Germinal center (tissue), 1 donor: ENCODE results near the gene CDK14.

Experiments
- DNase-seq: peaks from one replicate; pipeline ENCODE4 v3.0.0; 2012; ENCODE audit warnings: mixed read lengths, low spot score

The CDK14 gene

GRCh38 chr7:91050677-91051076 lies 454.6 kb downstream of the CDK14 start:
- no peak for DNase-seq

DNA sequence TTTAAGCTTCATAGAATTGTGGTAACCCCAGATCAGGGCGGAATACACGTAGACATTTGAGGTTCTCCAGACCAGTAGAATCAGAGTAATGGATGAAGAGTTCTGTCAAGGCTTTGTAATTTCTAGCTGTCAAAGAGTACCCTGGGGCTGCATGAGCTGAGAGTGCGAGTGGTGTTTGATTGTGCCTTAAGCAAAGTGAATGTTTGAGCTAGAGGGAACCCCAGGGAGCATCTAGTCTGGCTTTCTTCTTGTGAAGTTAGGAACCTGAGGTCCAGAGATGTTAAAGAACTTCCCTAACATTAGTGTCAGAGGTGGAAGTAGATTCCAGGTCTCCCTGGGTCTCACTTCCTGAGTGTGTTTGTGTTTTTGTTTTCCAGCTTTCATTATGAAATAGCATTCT lies 455.8 kb downstream of the CDK14 start:
- DNase-seq = no peak

GRCh38 chr7:91054374-91054773 lies 458.3 kb downstream of the CDK14 start:
- no peak for DNase-seq

- no peak for DNase-seq
Observed at GRCh38 chr7:91055219-91055618, 459.1 kb downstream of the CDK14 start.

DNA sequence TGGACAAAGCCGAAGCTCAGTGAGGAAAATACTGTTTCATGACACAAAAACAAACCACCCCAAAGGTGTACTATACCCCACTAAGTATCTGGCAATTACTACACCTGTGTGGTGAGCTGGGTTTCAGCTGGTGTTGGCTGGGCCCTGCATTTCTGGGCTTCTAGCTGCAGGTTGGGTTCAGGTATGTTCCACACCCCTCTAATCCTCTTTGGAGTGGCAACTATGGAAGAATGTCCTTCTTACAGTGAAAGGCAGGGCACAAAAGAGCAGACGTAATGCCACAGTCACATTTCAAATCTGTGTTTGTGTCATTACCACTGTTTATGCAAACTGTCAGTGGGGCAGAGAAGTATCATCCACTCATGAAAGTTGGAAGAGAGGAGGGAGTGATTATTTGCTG lies 466.6 kb downstream of the CDK14 start:
- DNase-seq = no peak

GRCh38 chr7:91064052-91064451 lies 467.9 kb downstream of the CDK14 start:
- no peak for DNase-seq

DNA sequence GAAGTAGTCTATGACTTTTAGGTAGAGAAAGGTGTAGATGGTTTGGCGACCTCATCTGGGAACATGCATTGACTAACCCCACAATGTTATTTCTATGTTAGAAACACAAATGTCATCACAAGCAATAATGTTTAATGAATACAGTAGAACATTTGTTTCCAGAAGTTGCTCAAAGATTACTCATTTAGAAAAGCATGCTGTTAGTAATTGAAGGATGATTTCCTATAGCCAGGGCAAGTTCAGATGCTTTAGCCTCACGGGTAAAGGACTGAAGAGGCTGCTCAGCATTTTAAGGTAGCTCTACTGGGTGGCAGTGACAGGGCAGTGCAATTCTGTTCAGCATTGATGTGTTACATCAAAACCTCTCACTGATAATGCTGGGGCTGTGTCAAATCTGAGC lies 468.8 kb downstream of the CDK14 start:
- no peak for DNase-seq

- DNase-seq = no peak
Observed at GRCh38 chr7:91066627-91067026, 470.5 kb downstream of the CDK14 start.

- DNase-seq = no peak
Observed at GRCh38 chr7:91067242-91067641, 471.1 kb downstream of the CDK14 start.

DNA sequence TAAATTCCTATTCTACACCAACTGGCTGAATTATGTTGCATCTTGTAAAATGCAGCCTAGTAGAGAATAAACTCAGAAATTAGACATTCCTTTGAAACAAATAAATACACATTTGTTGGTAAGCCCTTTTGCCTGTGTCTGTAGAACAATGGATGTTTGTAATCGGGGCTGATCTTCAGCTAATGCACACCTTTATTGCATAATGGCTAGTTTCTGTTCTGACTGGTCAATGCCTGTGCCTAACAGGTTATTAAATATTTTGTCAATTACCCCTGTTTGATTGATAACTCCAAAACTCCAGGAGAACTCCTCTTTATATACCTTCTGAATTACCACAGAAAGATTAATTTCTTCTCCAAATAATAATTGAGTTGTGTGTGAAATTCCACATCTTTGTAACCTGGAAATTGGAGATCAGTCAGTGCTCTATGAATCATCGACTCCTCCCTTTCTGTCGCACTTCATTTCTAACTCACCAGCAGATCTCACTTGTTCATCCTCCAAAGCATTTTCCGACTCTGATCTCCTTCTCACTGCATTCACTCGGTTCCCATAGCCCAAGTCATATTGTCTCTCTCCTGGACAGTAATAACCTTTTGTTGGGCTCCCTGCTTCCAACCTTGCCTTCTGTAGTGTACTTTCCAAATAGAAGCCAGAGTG lies 472.1 kb downstream of the CDK14 start:
- DNase-seq = no peak

- no peak for DNase-seq
Observed at GRCh38 chr7:91069146-91069545, 473.0 kb downstream of the CDK14 start.

DNA sequence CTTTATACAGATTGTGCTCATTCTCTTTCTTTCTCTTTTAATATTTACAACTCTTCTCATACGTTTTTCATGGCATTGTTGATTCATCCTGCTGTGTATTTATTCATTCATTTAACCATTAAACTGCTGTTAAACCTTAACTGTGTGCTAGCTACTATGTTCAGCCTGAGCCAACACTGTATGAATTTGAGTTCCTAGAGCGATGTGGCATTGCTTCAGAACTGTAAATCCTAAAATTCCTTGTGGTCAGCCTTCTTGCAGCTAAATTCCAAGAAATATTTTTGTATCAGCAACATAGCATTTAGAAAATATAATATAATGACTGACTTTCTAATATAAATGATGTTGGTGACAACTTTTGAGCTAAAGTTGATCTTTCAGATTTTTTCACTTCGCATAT lies 483.4 kb downstream of the CDK14 start:
- DNase-seq = no peak

DNA sequence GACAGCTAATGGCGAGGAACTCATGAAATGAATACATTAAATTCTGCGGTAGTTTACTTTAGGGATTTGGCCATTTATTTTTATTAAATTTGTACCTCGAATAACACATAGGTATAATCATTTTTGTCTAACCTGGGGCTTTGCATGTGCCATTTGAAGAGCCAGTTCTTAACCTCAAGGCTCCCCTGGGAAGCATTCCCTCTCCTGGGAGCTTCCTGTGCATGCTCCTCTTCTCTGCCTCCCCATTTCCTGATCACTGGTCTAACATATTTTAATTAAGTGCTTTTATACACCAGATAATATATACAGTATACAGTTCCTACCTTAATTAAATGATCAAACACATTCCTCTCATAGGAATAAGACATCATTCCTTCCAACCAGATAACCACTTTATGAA lies 484.2 kb downstream of the CDK14 start:
- no peak for DNase-seq

DNA sequence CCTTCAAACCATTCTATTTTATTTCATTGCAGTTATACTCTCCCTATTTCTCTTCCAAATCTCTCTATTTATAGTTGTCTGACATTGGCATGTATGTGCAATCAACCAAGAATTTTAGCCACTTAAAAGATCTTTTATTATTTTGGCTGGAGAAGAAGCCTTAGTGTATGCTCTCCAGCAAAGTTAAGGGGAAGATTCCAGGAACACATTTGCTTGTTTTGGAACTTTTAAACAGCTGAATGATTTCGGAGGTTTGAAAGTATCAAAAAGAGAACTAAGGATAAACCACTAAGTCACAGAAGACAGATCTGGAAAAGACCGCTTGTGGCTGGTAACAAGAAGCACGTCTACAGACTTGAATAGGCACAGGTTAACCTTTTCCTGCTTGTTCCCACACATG lies 485.9 kb downstream of the CDK14 start:
- no peak for DNase-seq

DNA sequence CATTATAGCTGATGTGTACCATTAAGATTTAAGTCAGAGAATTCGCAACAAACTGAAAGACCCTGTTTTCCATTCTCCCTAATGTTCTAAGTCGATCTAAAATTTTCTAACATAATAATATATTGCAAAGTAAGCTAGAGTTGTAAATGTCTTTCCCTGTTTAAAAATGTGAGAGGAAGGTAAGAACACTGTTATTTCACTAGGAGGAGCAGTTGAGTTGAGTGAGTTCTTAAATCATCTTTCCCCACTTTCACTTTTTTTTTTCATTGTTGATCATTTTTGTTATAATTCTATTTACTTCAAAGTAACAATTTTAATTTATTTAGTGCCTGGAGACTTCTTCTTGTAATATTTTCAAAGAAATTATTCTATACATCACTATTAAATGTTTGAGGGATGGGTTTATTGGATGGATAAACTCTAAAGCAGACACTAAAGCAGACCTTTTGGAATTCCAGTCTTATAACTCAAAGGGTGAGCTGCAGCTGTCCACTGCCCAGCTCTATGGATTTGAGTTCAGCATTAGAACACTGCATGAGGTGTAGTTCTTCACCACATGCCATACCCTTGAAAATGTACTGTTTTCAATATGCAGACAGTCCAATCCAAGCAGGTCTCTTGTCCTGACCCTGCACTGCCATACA lies 486.9 kb downstream of the CDK14 start:
- peak; percentile 10 for DNase-seq

DNA sequence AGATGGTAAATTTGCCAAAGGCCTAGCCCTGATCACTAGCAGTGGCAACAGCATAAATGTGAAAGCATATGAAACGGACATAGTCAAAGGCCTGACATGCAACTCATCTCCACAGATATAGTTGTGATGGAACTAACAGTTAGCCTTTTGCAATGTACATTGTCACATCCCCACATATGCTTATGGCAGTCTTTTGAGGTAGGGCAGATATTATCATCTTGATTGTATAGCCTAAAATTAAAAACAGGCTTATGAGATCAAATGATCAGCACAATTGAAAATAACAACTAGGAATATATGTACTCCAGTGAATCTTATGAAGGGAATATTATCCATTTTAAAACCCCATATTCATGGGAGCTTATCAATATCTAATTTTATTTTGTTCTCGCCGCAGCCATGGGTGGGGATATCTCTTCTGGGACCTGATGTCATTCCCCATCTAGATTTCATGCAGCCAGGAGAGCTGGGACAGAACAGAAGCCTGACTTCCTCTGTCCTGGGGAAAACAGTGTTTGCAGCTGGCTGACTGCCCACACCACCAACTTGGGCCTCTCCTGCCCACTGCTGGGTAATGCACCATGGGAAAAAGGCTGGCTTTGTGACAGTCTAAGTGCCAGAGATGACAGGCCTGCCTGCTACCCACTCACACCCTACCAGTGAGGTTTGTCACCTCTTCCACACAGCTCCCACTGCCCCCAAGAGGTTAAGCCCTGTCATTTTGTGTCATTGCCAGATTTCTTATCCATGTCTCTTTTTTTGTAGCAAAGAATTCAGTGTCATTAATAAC lies 487.9 kb downstream of the CDK14 start:
- DNase-seq = no peak

GRCh38 chr7:91085175-91085574 lies 489.1 kb downstream of the CDK14 start:
- DNase-seq = no peak

DNA sequence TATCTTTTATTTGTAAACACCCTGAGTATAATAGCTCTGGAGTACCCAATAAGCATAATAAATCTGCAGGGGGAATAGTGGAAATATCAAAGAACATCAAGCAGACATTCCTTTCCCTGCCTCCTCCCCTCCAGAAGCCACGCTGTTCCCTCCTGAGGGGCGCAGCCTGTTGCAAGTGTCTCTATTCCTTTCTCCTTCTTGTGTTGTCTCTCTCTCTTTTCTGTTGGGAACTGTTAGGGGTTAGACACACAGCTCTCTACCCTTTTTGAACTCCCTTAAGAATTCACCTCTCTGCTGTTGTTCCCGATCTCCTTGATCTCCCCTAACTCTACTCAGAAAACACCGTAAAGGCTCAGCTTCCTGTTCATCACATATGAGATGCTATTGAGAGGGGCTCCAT lies 490.1 kb downstream of the CDK14 start:
- DNase-seq = no peak

- DNase-seq = no peak
Observed at GRCh38 chr7:91088156-91088555, 492.0 kb downstream of the CDK14 start.

DNA sequence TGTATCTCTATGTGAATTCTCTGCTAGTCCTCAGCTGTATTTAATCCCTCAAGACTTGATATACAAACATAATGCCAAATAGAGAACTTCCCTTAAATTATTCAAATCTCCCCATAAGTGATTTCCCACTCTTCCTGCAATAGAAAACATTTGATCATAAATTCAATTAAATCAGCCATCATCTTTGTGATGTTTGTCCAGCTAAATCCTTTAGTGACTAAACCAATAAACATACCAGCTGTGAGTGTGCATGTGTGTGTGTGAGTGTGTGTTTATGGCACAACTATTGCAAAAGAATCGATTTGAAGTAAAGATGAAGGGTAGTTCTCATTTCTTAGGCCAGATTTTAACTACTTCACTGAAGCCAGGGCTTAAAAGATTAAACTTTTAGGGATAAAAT lies 492.6 kb downstream of the CDK14 start:
- no peak for DNase-seq

DNA sequence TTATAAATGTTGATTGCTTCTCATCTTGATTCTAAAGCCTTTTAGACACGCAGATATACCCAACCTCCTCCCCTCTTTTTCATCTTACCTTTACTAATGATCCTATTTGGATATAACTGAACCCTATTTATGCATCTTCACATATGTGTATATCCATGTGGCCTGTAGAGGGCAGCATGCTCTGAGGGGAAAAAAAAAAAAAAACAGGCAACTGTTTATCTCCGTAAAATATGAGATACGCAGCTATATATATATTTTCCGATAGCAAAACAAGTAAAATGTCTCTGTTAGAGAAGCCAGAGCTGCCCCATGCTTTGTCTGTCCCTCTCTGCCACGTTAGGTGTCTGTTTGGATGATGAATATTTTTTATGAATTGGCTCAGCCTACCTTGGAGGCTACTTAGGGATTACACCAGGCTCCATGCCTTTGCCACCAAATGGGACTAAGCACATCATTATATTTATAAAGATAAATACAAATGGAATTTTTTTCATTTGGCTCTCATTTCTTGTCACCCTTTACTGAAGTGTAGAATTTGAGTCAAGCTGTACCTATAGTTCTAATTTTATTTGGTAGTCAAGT lies 493.4 kb downstream of the CDK14 start:
- peak; percentile 16 for DNase-seq

GRCh38 chr7:91090684-91091083 lies 494.6 kb downstream of the CDK14 start:
- no peak for DNase-seq

GRCh38 chr7:91091631-91092030 lies 495.5 kb downstream of the CDK14 start:
- DNase-seq = no peak
